GM20431 (cell line): ENCODE measurements around the gene OOSP2.

ENCODE experiments used
- in situ Hi-C: fragments of 300-500 bp; cut with MseI, MboI; formaldehyde crosslinking; loops from one replicate; pipeline ENCODE4 v1.15.0; 2020; ENCODE audit warnings: low sequenced_read_pairs; ENCODE audit not compliant: unreplicated experiment

OOSP2 gene

DNA sequence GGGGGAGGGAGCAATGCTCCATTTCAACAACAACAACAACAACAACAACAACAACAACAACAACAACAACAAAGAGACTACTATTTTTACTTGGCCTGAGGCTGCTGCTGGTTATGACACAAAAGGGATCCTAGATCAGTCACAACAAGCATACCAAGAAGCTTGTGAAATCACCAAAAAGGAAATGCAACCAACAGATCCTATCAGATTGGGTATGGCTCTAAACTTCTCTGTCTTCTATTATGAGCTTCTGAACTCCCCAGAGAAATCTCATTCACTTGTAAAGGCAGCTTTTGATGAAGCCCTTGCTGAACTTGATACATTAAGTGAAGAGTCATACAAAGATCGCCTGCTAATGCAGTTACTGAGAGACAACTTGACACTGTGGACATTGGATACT, 37.8 kb downstream of the OOSP2 start:
- in situ Hi-C loops, result no loop called here

DNA sequence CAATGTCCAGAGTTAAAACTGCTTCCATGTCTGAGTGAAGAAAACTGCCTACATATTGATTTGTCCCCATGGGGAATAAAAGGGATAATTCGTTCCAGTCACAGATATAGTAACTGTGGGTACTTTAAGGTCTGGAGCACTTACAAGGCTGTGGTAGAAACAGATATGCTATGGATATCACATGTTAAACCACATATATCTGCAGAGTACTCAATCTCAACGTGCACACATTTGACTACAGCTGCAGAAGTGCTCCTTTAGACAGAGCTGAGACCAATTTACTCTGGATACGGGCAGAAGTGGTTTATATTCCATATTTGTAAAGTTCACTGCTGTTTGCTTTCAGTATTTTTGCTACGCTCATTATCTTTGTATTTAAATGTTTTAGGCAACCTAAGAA, 38.5 kb downstream of the OOSP2 start:
- in situ Hi-C loops, result no loop called here

DNA sequence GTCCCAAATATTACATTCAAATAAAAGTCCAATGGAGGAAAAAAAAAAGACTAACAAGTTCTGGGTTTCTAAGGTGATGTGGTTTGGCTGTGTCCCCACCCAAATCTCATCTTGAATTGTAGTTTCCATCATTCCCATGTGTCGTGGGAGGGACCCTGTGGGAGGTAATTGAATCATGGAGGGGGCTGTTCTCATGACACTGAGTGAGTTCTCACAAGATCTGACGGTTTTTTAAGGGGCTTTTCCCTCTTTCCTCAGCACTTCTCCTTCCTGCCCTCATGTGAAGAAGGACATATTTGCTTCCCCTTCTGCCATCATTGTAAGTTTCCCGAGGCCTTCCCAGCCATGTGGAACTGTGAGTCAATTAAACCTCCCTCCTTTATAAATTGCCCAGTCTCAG, 40.3 kb downstream of the OOSP2 start:
- in situ Hi-C loops, result no loop called here

DNA sequence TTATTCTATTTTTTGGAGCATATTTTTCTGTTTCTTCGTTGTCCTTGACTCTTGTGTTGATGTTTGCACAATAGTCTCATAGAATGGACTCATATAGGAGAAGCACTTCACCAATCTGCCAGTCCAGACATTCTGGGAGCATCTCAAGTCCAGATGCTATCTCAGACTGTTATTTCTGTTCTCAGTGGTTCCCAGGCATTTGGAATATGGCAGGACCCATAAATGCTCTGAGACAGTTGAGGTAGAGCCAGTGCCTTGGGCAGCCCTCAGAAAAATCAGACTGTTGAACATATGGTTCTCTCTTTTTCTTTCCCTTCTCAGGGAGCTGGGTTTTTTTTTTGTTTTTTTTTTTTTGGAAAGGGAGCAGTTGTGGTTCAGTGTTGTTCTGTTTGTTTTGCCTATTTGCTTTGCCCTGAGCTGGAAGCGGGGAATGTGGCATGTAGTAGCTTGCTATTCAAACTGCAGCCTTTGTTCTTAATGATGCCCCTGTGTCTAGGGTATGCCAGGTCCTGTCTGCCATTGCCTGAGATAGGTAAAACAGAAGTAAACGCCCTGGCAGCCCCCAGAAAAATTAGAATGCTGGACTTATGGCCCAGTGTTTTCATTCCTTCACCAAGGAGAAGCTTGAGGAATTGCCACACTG, 44.5 kb downstream of the OOSP2 start:
- in situ Hi-C loops, result no loop called here

DNA sequence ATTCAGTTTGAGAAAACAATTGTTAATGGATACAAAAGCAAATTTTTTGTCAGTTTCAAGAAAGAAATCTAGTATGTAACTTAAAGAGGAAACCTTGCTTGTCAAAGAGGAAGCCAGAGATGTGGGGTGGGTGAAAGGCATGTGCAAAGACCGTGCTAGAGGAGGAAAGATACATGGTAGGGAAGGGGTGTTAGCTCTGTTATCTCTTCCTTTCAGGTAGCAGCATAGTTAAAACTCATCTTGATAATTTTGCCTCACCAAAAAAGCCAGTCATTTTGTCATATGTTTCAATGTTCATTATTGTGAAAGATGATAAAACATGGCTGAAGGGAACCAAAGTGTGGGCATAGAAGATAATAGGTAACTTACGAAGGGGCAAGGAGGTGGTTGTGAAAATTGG, 45.7 kb downstream of the OOSP2 start:
- in situ Hi-C loops, result no loop called here

DNA sequence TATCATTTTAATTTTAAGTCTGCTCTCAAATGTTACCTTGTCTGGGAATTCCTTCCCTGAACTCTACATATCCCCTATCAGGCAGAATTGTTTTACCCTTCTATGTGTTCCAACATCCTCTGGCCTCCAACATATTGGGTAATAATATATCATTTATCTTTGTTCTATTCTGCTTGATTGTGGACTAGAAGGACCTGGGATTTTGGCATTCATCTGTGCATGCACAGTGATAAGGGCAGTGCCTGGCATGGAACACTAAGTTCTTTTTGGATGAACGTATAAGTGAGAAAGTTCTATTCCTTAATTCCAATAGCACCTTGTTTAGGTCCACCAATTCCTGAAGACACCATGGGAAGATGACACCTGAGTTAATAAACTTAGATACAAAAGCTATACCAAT, 47.0 kb downstream of the OOSP2 start:
- in situ Hi-C loops, result no loop called here

DNA sequence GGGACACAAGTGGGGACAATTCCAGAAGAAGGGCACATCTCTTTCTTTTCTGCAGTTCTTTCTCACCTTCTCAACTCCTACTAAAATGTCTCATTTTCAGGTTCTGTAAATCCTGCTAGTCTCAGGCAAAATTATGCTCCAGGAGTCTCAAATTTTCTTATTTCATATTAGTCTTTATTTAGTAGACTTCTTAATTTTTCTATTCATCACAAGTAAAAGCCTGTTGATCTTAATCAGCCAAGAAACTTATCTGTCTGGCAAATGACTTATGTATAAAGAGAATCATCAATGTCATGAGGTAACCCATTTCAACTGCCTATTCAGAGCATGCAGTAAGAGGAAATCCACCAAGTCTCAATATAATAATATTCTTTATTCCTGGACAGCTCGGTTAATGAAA, 48.2 kb downstream of the OOSP2 start, which contains the start of gene MS4A2:
TSS of gene MS4A2 (plus strand) at position 301 of the 400 bp plus-strand sequence. CDS start 102 bp downstream, outside the sequence.
- in situ Hi-C loops, result no loop called here

DNA sequence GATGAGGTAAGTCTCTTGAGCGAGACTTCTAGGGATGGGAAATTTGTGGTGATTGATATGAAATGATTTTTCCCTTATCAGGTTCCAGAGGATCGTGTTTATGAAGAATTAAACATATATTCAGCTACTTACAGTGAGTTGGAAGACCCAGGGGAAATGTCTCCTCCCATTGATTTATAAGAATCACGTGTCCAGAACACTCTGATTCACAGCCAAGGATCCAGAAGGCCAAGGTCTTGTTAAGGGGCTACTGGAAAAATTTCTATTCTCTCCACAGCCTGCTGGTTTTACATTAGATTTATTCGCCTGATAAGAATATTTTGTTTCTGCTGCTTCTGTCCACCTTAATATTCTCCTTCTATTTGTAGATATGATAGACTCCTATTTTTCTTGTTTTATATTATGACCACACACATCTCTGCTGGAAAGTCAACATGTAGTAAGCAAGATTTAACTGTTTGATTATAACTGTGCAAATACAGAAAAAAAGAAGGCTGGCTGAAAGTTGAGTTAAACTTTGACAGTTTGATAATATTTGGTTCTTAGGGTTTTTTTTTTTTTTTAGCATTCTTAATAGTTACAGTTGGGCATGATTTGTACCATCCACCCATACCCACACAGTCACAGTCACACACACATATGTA, 55.4 kb downstream of the OOSP2 start:
- in situ Hi-C loops, result no loop called here

DNA sequence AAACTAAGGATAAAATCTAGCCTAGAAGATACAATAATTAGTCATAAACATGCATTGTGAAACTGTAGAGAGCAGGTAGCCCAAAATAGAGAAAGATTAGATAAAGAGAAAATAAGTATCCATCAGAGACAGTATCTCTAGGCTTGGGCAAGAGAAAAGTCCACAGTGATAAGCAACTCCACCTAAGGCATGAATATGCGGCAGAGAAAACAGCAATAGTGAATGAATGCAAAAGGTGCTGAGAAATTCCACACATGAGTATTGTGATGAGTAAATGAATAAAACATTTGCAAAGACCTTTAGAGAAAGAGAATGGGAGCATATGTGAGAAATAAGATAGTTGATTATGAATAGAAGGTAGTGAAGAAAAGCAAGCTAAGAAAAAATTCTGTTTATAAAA, 57.0 kb downstream of the OOSP2 start:
- in situ Hi-C loops, result no loop called here
